ENCODE data around the gene MSANTD1.

Gene MSANTD1

DNA sequence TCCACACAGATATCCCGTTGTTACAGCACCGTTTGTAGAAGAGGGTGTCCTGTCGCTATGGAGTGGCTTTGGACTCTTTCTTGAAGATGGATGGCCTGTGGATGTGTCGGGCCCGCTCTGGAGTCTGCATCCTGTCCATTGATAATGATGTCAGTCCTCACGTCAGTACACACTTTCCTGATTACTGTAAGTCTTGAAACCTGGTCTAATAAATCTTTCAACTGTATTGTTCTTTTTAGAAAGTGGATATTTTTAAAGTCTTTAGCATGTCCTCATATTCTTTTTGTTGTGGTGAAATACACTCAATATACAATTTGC is 14.9 kb downstream of the MSANTD1 start:
- no peak for DNase-seq (ENCODE audit: low read depth)

DNA sequence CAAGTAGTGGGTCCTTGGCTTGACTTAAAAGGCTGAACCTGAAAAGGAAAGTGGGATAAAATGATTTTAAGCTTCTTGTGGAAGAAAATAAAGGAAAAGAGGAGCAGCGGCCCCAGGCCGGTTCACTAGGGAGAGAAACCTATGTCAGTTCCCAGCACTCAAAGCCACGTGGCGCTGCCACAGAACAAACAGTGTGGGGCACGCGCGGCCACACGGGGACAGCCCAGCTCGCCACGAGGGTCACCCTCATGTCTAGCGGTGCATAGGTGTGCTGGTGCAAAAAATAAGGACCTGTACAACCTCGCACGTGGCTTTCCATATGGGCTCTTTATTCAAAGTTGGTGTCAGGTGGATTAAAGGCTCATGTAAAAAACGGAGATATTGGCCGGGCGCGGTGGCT is 17.1 kb downstream of the MSANTD1 start:
- no peak for DNase-seq (ENCODE audit: low read depth)

DNA sequence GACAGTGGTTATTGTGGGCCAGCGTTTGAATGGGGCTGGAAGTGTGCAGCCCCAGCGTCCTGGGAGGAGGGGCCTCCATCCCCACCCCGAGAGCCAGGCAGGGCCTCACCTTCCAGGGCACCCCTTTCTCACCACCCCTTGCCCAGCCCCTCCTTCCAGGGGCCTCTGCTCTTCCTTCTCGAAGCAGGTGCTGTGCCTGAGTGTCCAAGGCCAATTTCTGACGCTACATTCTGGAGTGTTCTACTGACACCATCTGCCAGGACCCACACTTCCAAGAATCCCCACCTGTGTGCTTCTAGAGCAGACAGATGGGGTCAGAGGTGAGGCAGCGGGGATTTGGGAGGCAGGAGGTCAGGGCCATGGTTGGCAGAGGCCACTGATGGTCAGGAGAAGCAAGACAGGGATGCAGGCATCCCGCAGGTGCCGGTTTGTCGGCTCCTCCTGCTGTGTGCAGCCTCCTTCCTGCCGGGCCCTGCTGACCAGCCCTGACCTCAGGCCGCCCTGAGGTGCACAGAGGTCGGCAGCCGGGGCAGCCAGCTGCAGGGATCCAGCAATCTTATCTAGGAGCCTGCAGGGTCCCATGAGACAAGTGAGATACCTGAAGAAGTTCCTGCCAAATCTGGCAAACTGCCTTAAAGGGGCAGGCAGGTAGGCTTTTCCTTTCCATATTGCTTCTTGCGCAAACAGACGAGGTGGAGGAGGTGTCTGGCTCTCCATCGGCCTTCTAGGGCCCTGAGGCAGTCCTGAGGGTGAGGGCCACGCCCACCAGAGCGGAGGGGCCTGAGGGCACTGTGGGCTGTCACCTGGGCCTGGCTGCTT is 18.8 kb downstream of the MSANTD1 start:
- no peak for DNase-seq (ENCODE audit: low read depth)

- no peak for DNase-seq (ENCODE audit: low read depth)
Observed at GRCh38 chr4:3268395-3269104, 19.6 kb downstream of the MSANTD1 start.

DNA sequence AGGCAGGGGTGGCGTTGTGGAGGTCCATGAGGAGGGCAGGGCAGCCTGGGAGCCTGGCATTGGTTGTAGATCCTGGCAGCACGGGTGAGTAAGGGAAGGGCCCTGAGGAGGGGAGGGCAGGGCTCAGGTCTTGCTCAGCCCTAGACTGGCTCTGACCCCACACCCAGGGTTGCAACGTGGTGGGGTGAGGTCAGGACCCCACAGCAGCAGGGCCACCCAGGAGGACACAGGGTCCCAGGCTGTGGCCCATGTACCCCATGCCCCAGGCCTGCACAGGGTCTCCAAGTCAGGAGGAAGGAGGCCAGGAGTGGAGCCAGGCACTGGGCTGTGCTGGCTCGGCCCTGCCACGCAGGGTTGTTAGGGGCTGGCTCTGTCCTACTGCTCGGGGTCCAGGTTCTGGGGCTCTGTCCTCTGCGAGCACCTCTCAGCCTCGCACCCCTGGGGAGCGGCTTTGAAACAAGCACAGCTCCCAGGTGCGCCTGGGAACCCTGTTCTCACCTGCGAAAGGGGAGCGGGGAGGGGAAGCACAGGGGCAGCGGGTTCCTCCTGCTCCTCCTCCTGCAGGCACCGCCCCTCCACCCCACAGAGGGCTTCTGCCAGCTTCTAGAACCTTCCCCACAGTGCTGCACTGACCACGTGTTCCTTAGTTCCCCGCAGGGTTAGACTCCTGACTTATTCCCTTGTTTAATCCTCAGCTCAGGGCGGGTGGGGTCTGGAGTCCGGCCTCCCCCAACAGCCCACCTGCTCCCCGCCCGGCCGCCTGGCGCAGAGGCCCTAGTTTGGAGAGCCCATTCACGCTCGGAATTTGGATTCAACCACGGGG is 20.4 kb downstream of the MSANTD1 start:
- no peak for DNase-seq (ENCODE audit: low read depth)

DNA sequence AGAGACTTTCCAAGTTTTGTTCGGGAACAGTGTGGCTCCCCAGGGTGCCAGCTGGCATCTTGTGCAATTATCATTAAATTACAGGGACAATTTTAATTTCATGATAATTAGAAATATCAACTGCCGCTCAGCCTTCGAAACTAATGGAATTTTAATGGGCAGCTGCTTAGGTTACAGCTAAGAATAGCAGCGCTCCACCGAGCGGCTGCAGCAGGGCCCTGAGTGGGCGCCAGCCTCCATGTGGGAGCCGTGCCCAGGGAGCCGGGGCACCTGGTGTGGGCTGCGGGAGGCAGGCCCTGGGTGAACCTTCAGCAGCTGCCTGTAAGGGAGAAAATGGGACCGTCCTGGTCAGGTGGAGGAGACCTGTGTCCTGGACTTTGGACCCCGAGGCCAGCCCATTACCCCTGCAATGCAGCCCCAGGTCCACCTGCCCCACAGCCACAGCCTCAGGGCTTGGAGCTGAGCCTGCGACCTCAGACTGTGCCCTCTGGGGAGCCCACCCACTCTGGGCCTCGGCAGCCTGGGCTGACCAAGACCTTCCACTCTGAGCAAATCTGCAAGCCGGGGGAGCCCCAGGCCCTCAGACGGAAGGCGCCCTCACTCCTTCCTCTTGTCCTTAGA is 21.1 kb downstream of the MSANTD1 start:
- DNase-seq (ENCODE audit: low read depth), result no peak

DNA sequence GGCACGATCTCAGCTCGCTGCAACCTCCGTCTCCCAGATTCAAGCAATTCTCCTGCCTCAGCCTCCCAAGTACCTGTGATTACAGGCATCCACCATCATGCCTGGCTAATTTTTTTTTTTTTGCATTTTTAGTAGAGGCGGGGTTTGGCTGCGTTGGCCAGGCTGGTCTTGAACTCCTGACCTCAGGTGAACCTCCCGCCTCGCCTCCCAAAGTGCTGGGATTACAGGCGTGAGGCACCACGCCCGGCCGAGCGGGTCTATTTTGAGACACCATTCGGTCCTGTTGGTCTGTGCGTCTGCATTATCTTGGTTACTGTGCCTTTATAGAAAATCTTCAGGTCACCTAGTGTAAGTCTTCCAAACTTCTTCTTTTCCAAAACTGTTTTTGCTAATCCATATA is 22.2 kb downstream of the MSANTD1 start:
- DNase-seq (ENCODE audit: low read depth), result no peak

- no peak for DNase-seq (ENCODE audit: low read depth)
Observed at GRCh38 chr4:3276986-3277385, 28.0 kb downstream of the MSANTD1 start.

GRCh38 chr4:3280466-3280865 is 31.5 kb downstream of the MSANTD1 start:
- no peak for DNase-seq (ENCODE audit: low read depth)

- DNase-seq (ENCODE audit: low read depth), result no peak
Observed at GRCh38 chr4:3283483-3283882, 34.5 kb downstream of the MSANTD1 start.

DNA sequence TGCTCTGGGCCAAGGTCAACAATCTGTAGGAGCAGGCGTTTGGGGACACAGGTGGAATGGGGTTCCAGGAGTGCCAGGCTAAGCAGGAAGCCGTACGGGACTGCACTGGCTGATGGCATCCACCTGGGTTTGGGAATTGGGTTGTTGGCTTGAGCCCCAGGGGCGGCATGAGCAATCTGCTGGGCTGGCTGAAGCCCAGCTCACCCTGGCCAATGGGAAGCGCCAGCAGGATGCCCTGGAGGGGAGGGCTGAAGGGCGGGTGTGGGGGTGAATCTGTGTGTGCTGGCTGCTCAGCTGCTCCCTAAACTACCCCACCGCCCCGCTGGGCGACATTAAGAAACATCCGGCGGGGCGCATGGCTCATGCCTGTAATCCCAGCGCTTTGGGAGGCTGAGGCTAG is 35.0 kb downstream of the MSANTD1 start:
- DNase-seq (ENCODE audit: low read depth), result no peak

- no peak for DNase-seq (ENCODE audit: low read depth)
Observed at GRCh38 chr4:3284734-3285557, 36.0 kb downstream of the MSANTD1 start.

DNA sequence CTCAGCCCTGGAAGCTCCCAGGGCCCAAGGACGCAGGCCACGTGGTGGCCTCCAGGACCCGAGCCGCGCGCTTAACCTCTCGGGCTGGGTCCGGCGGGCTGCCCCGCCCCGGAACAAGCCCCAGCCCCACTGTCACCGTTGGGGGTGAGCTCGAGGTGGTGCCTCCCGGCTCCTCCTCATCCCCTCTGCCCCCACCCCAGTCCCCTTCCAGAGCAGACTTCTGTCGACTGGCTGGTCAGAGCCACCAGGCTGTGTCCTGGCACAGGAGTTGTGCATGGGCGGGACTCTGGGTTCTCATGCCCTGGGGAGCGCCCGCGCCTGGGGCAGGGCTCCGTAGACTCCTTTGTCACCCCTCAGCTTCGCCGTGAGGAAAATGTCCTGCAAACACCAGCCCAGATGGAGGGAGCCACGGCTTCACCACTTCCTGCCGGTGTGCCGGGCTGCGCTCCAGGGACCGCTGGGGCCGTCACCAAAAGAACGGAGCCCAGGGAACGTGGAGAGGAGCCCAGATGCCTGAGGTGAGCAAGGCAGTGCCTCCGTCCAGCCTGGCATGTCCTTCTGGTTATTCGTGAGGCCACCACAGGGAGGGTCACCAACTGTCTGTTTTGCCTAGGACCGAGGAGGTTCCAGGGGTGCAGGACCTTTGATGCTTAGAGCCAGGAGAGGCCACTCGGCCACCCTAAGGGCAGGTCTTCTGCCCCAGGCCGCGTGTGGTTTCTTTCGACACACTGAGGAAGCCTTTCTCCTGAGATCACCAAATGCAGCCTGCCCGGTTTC is 36.8 kb downstream of the MSANTD1 start:
- DNase-seq (ENCODE audit: low read depth), result no peak

GRCh38 chr4:3286335-3287175 is 37.6 kb downstream of the MSANTD1 start:
- no peak for DNase-seq (ENCODE audit: low read depth)

- no peak for DNase-seq (ENCODE audit: low read depth)
Observed at GRCh38 chr4:3287271-3287971, 38.5 kb downstream of the MSANTD1 start.

- no peak for DNase-seq (ENCODE audit: low read depth)
Observed at GRCh38 chr4:3287972-3288570, 39.1 kb downstream of the MSANTD1 start.

DNA sequence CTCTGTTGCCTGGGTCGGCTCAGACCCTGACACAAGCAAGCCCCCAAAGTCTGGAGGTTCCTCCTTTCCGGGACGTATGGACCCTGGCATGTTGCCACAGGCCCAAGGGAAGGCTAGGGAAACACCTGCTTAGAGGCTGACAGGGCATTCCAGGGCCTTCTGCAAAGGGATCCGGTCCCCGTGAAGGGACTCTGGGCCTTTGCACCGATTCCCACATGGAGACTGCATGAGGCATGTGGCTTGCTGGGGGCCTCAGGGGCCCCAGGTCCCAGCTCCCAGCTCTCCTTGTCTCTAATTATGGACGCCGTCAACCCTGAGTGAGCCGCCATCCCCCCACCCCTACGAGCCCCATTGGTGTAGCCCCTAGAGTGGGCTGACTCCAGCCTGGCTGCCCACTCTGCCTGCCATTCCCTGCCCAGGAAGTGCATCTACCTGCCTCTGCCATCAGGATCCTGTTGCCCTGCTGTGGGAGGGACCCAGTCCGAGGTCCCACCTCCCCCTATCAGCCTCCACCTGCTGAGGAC is 39.7 kb downstream of the MSANTD1 start:
- DNase-seq (ENCODE audit: low read depth), result no peak

GRCh38 chr4:3290476-3290875 is 41.5 kb downstream of the MSANTD1 start:
- DNase-seq (ENCODE audit: low read depth), result no peak
